HCT116 (cell line): ENCODE measurements around the gene PCDHGA1.

Source experiments
- EGR1 ChIP-seq: IDR thresholded peaks from 2 replicates; pipeline ENCODE4 v1.6.1; 2012; ENCODE audit warnings: low read depth
- EZH2 ChIP-seq: fragments of 200-600 bp; sonication (generic); IDR thresholded peaks from 2 replicates; pipeline ENCODE4 v1.6.1; 2017; ENCODE audit warnings: antibody characterized with exemption, mixed run types
- SP1 ChIP-seq: IDR thresholded peaks from 2 replicates; pipeline ENCODE4 v1.6.1; 2012; ENCODE audit warnings: low read depth
- SRF ChIP-seq: IDR thresholded peaks from 2 replicates; pipeline ENCODE4 v1.6.1; 2012; ENCODE audit warnings: low read depth
- YY1 ChIP-seq: IDR thresholded peaks from 2 replicates; pipeline ENCODE4 v1.6.1; 2011; ENCODE audit warnings: low read length, low read depth, moderate library complexity, mild to moderate bottlenecking; ENCODE audit not compliant: insufficient replicate concordance; ENCODE audit errors: extremely low read depth

- TF ChIP-seq EZH2 (no peak), SP1 (no peak), YY1 (no peak), SRF (no peak), EGR1 (no peak)
These were observed 26.6 kb downstream of the PCDHGA1 start for GRCh38 chr5:141356950-141357349.
